NCI-H2029 (cell line): ENCODE data around the gene SET.

ENCODE experiments used
- DNase-seq: peaks from one replicate; lab custom pipeline; 2025; lab: John Stamatoyannopoulos, UW

The SET gene

GRCh38 chr9:128729302-128729701, 40.3 kb downstream of the SET start:
- no peak for DNase-seq

GRCh38 chr9:128729766-128730517, 40.9 kb downstream of the SET start:
- no peak for DNase-seq

GRCh38 chr9:128731093-128731492, 42.1 kb downstream of the SET start:
- DNase-seq: no peak

GRCh38 chr9:128731691-128732090, 42.7 kb downstream of the SET start:
- DNase-seq: no peak

GRCh38 chr9:128732576-128732975, 43.6 kb downstream of the SET start:
- no peak for DNase-seq

GRCh38 chr9:128733256-128733655, 44.2 kb downstream of the SET start:
- DNase-seq: no peak

GRCh38 chr9:128735373-128735772, 46.4 kb downstream of the SET start:
- DNase-seq: no peak

- DNase-seq: no peak
Observed at GRCh38 chr9:128742401-128742800, 53.4 kb downstream of the SET start.

- DNase-seq: no peak
Observed at GRCh38 chr9:128743421-128743820, 54.4 kb downstream of the SET start.
